HG03521 (cell line): ENCODE results near the gene EPHA6.

ENCODE experiments used
- ATAC-seq: cut with Tn5 transposase; IDR thresholded peaks from one replicate; pipeline ENCODE4 v1.9.1; 2021; ENCODE audit warnings: mild to moderate bottlenecking, moderate library complexity; ENCODE audit not compliant: unreplicated experiment

EPHA6 gene

DNA sequence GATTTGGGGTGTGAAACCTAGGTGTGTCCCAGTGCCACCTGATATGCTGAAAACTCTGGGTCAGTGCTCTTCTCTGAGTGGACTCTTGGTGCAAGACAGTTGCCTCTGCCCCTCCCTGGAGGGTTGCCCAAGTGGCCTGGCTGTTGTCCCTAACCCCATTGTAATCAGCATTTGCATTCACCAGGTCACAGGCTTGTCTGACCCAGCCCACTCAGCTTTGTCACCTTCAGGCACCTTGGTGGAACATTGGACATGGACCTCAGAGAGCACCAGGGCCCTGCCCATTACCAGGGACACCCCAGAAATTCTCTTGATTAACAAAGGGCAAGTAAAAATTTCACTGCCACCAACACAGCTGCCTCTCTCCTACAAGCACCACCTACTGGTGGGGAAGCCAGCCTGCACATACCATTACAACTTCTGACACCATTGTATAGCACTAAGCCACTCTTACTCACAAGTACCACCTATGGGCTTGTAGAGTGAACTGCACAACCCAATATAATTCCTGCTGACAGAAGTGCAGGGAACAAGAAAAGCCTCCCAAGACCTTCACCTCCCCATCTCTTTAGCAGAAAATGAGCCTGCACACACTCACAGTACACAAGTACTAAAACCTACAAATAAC, 324.6 kb downstream of the EPHA6 start:
- no peak for ATAC-seq

DNA sequence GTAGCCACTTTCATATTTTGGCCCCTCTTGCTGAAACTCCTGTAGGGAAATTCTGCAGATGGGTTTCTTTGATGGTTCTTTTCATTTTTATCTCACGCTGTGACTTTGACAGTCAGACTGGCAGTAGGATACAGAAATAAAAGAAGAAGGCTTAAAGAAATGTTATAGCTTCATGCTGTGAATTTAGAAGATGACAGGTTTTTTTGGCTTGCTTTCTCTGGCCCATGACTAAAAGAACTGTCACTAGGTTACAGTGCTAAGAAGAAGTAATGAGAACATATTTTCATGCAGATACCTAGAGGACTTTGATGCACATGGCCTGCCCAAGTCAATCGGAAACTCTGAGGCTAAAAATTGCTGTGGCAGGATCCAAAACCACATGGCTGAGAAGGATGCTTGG, 334.5 kb downstream of the EPHA6 start:
- no peak for ATAC-seq

DNA sequence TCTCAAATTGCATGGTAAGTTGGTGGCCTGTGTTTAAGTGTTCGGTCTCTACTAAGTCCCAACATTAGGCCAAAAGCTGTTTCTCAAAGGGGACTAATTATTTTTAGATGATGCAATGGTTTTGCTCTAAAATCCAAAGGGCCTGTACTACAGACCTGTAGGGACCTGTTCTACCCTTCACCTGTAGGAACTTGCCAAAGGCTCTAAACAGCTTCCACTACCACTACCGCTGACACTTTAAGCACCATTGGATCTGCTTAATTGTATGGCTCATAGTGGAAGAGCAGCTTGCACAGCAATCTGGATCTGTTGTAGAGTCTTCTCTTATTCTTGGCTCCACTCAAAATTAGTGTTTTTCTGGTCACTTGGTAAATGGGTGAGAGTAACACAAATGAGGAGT, 346.8 kb downstream of the EPHA6 start:
- ATAC-seq, result no peak

DNA sequence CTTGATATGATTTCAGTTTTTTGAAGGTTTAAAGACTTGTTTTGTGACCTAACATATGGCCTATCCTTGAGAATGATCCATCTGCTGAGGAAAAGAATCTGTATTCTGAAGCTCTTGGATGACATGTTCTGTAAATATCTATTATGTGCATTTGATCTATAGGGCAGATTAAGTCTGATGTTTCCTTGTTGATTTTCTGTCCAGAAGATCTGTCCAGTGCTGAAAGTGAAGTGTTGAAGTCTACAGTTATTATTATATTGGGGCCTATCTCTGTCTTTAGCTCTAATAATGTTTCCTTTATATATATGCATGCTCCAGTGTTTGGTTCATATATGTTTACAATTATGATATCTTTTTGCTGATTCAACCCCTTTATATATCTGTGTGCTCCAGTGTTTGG, 362.8 kb downstream of the EPHA6 start:
- ATAC-seq, result no peak

DNA sequence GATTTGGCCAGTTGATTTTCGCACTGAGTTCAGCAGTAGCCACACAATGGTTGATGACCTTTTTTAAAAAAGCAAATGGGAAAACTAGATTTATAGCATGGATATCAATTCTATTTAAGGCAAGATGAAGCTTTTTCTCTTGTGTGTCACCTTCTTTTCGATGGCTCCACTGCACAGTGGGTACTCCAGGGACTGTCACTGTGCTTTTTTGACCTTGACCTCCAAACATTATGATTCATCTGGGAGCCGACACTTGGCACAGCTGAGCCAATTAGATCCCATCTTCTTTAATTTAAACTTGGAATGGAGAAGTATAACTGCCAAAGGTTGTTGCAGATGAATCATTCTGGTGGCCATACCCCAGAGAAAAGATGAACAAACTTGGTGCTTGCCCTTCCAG, 367.3 kb downstream of the EPHA6 start:
- no peak for ATAC-seq

DNA sequence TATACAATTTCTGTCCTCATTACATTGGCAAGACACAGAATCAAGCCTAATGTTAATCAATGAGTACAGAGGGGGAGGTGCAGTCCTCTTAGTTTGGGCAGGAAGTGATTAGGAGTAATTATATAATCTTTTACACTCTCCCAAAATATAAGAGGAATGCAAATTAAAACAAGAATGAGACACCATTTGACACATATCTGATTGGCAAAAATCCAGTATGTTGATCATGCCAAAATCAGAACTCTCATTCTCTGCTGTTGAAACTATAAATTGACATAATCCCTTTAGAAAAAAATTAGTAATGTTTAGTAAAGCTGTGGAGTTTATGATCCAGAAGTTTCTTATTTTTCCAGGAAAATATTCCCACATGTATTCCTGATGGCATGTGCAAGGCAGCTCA, 373.4 kb downstream of the EPHA6 start:
- no peak for ATAC-seq

DNA sequence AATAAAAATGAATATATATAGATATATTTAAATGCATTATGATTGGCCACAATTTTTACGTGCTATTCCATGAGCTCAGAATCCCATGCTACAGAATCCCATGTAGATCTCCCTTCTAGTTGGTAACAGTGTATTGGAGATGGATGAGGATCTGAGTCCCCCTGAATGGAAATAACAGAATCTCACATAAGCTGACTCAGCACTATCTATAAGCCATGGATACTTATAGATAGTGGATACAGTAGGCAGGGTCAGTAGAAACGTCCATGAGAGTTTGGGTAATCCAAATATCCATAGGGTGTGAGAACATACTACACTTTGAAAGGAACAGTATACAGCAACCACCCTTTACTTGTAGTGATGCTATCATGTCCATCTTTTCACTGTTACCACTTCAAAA, 375.4 kb downstream of the EPHA6 start:
- ATAC-seq, result no peak

DNA sequence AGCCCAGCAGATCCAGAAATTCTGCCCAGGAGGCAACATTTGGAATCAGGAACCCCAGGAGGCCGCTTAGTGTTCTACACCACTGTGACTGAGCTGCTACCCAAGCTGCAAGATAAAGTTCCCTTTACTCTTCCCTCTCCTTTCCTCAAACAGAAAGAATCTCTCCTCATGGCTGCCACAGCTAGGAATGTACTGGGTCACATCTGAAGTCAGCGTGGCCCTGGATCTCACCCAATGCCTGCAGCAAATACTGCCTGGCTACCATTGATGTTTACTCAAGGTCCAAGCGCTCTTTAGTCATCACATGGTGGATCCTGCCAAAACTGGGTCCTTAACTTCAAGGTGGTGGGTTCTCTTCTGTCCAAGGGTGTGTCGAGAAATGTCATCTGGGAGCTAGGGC, 382.7 kb downstream of the EPHA6 start:
- no peak for ATAC-seq

DNA sequence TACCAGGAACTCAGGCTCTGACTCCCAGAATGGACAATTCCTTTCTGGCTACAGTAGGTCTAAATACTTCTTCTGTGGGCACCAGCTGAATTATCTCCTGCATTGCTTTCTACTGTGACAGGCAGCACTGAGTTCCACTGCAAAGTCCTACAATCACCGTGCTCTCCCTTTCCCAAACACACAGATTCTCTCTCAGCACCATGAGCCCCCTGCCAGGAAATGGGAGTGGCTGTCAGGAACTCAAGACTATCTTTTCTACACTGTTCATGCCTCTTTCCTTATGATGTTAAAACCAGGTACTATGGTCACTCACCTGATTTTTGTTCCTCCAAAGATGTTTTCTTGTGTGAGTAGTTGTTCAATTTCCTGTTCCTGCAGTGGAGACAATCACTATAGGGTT, 383.4 kb downstream of the EPHA6 start:
- no peak for ATAC-seq

DNA sequence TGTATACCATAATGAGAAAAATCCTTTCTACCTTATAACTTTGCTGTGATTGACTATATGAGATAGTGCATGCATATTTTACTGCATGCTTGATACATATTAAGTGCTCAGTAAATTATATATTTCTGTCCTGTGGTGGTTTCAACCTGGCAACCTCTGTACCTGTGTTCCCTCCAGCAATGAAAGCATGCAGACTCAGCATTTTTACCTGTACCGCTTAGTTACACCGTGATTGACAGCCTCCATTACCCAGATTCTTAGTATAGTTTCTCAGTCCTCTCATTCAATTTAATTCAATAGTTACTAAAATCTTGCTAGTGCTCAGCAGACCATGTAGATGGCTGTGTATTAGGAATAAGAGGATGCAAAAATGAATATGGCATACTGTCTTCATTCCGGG, 386.0 kb downstream of the EPHA6 start:
- ATAC-seq, result no peak

DNA sequence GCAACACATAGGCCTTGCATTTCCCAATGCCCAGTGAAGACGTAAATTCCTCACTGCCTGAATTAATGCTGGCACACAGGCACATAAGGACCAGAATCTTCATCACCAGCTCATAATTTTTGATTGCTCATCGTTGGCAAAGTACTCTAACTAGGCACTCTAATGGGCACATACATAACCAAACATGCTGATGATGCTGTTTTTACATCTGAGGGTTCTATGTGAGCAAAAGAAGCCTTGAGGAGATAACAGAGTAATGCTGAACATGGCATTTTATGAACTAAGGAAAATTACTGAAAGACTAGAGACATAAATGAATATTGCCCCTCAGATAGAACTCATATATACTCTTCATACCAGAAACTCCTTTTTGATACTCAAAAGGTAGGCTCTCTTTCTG, 387.4 kb downstream of the EPHA6 start:
- ATAC-seq, result no peak

DNA sequence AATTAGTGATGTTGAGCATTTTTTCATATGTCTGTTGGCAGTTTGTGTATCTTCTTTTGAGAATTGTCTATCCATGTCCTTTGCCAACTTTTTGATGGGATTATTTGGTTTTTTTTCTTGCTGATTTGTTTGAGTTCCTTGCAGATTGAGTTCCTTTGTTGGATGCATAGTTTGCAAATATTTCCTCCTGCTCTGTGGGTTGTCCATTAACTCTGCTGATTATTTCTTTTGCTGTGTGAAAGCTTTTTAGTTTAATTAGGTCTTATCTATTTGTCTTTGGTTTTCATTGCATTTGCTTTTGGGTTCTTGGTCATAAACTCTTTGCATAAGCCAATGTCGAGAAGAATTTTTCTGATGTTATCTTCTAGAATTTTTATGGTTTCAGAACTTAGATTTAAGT, 414.6 kb downstream of the EPHA6 start:
- no peak for ATAC-seq

DNA sequence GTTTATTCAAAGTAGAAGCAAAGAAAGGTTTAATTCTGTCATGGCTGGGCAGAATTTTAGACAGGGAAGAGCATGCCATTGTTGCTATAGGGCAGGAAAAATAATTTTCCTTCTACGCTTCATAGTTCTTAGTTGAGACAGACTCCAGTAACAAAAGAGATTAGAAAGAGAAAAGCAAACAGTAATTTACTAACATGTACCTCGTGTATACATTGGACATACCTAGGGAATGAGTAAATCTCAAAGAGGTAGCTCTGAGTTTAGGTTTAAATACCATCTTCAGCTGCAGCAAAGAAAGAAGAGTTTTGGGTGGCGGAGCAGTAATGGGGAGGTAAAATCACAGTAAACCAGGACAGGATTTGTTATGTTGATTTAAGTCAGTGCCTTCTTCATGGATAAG, 416.1 kb downstream of the EPHA6 start:
- no peak for ATAC-seq

DNA sequence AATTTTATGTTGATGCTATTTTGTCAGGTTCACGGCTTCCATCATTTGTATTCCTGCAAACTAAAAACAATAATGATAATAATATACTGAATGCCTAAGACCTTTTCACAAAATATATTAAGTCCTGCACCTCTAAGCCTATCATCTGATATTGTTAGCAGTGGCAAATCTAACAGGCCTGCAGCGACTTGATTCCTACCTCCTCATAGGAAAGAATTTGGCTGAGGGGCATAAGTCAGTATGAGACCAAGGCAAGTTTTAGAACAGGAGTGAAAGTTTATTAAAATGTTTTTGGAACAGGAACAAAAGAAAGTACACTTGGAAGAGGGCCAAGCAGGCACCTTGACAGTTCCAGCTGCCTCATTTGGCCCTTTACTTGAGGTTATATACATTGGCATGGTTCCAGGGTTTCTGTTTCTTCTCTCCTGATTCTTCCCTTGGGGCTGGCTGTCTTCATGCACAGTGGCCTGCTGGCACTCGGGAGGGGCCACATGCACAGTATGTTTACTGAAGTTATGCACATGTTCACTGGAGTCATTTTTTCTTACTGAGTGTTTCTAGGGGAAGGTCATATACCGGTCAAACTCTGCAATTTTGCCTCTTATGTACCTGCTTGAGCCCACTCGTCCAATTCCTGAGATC, 418.1 kb downstream of the EPHA6 start:
- ATAC-seq, result no peak

DNA sequence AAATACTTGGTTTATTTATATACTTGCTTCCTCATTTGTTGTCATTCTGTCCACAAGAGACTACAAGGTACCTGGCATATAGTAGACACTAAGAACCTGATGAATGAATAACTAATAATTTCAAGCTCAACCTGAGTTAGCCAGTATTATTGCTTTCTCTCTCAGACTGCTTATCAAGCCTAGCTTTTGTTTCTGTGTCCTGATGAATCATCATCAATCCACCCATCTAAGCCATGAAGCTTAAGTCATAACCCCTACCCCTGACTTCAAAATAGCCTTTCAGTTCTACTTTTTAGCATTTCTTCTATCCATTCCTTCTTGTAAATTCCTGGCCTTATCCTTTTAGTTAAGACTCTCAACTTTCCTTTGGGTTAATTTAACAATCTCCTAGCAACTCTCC, 420.8 kb downstream of the EPHA6 start:
- no peak for ATAC-seq

DNA sequence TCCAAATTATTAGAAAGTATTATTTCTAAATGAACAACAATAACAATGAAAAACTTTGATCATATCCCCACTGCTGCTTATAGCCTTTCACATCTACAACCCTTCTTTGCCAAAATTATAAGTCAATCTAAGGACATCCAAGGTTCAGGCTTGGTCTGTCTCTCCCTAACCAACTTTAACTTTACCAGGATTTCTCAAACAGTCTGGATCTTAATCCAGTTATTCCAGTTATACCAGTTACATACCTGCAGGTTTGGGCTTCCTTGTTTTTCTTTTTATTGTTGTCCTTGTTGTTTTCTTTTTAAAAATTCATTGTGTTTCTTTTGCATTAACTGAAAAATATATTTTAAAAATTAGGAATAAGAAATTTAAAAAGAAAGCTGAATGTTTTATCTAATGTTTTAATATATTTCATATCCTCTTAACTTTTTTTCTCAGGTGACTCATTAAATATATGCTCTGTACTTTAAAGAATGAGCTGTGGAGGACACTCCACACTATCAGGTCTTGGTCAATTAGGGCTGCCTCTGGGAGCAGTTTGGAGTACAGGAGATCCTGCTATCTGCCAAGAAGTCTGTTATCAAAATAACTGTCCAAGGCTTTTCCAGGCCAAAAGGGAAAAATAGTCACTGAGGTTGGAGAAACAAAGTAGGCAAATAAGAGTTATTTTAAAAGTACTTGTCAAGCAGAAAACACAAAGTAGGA, 421.4 kb downstream of the EPHA6 start:
- no peak for ATAC-seq

DNA sequence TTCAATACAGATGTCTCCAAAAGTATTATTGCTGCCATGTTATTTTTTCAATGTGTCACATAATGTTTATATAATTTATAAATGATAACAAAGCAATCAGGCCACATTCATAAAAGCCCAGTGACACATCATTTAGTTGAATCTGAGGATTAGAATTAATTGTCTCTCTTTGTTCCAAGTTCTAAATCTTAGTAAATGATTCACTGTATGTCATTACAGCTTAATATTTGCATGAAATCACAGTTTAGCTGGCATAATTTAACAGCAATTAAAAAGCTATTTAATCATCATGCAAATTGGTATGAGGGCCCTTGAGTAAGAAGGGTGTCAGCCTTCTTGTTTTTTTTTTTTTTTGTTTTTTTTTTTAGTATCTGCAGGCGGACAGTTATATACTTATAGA, 427.0 kb downstream of the EPHA6 start:
- ATAC-seq, result no peak

DNA sequence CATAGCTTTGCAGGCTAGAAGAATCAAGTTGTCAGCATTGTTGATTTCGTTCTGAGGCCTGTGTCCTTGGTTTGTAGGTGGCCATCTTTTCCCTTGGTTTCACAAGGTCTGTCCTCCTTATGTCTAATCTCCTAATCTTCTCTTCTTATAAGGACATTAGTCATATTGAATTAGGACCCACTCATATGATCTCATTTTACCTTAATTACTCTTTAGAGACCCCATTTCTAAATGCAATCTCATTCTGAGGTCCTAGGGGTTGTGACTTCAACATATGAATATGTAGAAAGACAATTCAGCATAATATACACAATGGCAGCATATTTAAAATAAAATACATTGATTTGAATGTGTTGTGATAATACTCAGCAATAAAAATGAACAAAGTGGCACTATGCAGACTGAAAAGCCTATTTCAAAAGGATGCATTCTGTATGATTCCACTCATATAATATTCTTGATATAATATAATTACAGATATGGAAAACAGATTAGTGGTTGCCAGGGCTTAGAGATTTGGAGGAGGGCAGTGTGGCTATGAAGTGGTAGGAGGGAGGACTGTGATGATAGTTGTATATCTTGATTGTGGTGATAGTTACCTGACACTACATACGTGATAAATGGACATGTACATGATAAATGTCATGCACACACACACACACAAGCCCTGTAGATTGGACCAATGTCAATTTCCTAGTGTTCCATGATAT, 431.0 kb downstream of the EPHA6 start:
- no peak for ATAC-seq

DNA sequence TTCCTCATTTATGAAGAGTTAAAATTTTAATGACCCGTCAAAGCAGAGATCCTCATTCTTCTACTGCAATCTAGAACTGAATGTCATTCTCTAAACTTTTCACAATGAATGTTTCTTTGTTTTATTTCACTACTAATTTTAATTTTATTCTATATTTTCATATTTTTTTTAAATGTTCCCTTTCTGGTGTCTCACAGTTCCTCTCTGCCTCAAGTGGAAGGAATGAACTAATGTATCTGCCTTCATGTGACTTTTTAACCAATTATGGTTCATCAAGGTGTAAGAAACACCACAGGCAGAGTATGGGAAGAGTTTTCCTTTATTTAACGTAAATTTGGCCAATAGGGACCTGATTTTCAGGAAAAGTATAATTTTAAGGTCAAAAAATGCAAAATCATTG, 441.7 kb downstream of the EPHA6 start:
- no peak for ATAC-seq

DNA sequence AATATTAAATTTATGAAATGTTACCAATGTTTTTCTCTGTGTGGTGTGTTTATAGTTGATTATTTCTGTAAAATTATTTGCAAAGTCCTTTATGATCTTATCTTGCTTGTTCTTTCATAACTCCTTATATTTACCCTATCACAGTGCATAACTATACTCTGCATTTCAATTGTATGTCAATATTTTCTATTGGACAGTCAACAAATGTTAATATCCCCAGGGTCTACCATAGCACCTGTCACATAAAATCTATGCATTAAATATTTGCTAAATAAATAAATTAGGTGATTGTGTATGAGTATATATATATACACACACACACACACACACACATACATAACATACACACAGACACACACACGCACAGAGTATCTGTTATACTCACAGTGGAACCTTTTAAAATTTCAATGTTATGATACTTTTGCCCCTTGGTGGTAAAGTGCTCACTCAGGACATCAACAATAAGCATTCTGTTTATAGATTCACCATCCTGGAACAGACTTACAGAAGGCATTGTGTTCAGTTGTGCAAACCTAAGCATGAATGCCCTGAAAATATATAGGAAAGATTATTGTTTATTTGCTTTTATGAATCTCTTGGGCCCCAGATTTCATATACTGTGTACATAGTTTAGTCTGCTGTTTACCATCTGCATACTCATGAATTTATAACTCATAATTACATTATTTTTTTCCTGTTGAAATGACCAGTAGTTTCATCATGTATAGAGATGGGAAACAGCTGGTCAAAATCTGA, 443.7 kb downstream of the EPHA6 start:
- ATAC-seq, result no peak

DNA sequence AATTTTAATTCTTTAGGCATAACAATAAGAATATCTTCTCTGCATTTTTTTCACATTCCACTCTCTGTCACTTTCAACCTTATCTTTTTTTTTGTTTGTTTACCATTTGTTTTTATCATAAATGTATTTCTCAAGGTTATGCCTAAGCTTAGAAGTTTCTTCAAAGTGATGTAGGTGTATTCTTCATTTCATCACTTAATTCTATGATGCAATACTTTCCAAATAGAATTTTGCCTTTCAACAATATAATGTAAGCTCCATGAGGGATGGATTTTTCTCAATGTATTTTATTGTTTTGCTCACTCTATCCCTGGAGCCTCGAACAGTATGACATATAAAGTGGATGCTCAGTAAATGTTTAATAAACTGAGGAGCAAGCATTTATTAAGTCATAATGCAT, 444.9 kb downstream of the EPHA6 start:
- no peak for ATAC-seq
